ENCODE data around the gene ARMCX5. TPM values are rescaled to one million over a fixed set of nuclear protein-coding genes. Genes with fewer than 3 reads are reported as not detected.

ARMCX5 gene
- 15.4 and 29.7 TPM in 2 replicates for total RNA-seq (2014; rRNA removed; shearing (Covaris generic))

DNA sequence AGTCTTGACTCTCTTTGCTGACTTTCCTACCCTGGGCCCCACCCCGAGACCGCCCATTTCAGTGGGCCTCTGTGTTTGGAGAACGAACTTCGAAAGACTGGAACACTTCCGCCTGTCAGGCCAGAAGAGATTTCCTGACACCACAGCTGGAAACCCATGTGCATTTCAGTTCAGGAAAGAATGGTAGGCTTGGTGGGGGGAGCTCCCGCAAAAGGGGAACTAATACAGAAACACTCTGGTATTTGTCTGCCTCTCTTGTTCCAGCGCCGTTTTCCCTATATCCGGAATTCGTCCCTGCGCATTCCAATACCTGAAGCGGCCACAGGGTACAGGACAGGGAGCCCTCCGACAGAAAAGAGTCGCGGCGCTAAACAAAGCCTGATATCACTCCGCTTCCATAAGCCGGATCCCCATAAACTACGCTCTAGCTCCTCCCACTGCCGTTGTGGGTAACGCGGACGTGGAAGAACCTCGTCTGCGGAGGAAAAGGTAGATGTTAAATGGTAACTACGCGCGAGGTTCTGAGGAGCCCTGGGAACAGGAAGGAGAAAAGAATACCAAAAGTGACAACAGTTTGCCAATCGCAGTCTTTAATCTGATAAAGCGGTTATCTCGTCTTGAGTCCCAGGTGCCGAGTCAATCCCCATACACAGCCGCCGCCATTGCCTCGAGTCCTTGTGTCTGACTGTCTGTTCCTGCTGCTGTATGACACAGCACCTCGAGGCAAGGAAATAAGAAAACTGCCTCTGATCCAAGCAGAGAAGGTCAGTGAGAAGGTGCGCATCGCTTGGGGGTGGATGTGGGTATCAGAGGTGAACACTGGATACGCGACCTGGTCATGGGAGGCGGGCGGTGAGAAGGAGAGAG, at the start of gene ARMCX5:
Gene ARMCX5 (plus strand): TSS at position 432 of the 867 bp plus-strand sequence. CDS start 2,627 bp downstream, outside the sequence.
- DNase-seq (ENCODE audit: low spot score): peak; percentile 86

DNA sequence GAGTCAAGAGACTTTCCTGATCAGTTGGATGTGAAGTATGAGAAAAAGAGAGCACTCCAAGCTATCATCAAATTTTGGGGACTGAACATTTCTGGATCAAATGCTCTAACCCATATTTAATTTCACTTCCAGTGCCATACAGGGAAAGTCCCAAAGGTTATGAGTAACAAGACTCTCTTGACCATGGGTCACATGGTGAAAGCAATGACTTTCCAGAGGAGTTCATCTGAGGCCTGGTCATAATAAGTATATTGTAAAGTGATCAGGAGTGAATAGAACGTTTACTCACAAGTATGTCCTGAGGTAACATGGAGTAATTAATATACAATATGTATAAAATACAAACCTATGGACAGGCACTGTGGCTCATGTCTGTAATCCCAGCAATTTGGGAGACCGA, 40.7 kb upstream of the ARMCX5 start:
- DNase-seq (ENCODE audit: low spot score): no peak

DNA sequence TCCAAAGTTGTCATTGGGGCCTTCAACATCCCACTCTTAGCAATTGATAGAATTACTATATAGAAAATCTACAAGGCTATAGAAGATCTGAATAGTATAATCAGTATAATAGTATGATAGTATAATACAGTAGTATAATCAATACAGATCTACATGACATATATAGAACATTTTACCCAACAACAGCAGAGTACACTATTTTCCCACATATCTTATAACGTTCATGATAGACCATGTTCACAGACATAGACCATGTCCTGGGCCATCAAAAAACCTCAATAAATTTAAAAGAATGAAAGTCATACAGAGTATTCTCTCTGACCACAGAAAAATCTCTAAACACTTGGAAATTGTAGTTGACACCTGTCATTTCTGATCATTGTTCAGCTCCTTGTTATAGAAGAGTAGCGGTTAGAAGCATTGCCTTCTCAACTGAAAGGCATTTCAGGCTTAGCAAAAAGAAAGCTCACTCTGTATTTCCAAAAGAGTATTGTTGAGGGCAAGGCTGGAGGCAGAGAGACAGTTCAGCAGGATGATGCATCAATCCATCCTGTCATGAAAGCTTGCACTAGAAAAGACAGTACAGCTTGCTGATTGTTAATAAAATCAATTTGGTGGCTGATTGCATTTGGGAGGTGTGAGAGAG, 38.8 kb upstream of the ARMCX5 start:
- DNase-seq (ENCODE audit: low spot score): no peak

DNA sequence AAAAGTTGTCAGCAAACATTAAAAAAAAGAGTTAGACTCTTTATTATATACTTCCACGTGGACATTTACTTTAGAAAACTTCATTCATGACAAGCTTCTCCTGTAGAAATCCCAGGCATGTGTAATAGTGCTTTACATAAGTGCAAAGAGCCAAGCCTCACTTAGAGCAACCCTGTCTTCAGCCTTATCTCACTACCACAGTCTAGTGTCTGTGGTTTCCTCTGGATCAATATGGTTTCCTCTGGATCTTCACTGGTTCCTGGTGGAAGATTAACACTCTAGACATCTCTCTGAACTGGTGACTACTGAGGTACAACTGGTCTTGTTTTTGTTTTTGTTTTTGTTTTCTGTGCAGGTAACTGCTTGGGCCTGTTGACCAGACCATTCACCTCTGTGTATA, 18.4 kb upstream of the ARMCX5 start:
- no peak for DNase-seq (ENCODE audit: low spot score)

DNA sequence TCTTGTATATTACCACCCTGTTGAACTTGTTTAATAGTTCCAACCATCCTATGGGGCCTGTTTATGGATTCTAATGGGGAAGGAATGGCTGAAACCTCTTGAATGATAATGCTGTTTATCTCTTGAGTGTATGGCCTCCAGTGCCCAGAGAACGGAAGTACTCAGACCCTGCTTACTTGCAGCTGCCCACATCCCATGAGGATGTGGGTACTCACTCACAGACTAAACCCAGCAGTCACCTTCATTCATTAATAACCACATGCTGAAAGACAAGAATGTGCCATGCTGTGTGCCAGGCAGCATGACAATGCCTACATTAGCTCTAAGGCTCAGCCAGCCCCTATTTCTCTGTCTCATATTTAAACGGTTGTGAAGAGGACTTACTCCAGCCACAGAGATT, 5.9 kb upstream of the ARMCX5 start:
- DNase-seq (ENCODE audit: low spot score): no peak

DNA sequence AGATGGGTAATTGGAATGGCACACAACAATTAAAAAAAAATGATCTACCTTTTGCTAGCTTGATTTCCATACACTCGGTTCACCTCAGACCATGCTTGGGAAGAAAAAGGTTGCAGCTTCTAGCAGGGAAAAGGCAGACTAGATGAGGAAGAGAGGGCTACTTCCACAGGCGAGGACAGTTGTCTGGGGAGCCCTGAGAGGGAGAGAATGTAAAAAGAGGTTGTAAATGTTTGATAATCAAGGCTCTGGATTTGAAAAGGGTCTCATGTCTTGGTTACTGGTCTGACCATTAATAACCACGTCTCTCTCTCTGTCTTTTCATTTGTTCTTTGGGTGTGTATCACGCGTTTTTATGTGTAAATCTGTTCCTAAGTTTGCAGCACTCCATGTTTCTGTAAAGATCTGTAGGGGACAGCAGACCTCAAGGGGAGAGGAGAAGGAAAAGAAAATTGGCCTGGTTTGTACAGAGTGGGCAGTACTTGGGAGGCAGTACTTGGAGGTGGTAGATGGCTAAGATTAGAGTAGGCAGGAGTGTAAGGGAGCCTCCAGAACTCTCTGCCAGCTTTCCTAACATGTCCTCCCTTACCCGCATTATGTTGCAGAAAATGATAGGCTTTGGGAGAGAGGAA, 750 bp downstream of the ARMCX5 start:
- peak; percentile 4 for DNase-seq (ENCODE audit: low spot score)

DNA sequence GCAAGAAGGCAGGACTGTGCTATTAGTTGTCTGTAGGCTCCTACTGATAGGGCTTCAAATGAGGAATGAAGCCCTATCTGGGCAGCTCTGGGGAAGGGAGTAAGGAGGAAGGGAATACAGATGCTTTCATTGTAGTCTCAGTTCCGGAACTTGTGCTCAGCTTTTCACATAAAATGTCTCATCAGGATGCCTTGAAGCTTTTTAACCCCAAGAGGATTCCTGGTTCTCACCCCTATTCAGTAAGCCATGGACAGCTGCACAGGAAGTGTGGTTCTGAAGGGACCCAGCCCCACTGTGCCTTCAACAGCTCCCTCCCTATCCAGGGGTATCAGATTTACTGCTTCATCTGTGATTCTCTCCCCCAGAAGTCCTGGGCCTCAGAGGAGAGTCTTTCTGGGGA, 5.0 kb downstream of the ARMCX5 start:
- DNase-seq (ENCODE audit: low spot score): no peak

DNA sequence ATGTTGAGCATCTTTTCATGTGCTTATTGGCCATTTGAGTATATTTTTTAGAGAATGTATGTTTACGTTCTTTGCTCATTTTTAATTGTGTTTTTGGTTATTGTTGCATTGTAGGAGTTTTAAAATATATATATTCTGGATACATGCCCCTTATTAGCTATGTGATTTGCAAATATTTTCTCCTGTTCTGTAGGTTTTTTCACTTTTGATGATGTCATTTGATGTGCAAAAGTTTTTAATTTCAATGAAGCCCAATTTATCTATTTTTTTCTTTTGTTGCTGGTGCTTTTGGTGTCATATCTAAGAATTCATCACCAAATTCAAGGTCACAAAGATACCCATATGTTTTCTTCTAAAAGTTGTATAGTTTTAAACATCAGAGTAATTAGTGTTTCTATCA, 6.8 kb downstream of the ARMCX5 start:
- no peak for DNase-seq (ENCODE audit: low spot score)

DNA sequence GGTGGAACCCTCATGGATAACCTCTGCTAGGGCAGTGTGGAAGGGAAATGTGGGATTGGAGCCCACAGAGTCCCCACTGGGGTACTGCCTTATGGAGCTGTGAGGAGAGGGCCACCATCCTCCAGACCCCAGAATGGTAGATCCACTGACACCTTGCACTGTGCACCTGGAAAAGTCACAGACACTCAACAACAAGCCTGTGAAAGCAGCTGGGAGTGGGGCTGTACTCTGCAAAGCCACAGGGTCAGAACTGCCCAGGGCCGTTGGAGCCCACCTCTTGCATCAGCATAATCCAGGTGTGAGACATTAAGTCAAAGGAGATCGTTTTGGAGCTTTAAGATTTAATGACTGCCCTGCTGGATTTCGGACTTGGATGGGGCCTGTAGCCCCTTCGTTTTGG, 11.6 kb downstream of the ARMCX5 start:
- DNase-seq (ENCODE audit: low spot score): no peak

DNA sequence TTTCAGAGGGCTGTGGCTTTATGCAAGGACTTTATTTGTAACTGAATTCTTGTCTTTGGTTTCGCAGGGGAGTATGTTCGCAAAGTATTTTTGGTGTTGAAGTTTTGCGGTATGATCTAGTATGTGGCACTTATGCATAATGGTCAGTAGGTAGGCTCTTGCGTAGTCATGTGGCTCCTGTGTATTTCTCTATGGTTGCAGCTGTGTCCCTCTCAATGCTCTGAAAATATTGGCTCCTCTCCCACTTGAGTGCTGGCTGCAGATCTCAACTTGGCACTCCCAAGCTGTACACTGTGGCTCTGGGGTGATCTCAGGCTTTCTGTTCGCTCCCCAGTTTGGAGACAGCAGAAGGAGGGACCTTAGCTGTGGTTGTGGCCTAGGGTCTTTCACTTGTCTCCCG, 24.8 kb downstream of the ARMCX5 start:
- no peak for DNase-seq (ENCODE audit: low spot score)

DNA sequence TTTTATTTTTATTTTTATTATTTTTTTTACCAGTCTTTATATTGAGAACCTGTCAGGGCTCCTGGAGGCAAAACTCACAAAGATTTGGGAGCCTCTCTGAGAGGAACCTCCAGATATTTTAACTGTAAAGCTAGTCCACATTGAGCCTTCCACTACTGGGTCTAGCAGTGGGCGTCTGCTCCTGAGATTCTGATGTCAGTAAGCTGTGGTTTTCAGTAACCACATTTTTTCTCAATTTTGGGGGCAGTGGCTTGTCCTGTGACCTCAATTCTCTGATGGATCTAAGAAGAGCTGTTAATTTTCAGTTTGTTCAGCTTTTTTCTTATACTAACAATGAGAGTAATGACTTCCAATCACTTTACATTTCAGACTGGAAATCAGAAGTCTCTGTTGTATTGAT, 28.3 kb downstream of the ARMCX5 start:
- DNase-seq (ENCODE audit: low spot score): no peak

DNA sequence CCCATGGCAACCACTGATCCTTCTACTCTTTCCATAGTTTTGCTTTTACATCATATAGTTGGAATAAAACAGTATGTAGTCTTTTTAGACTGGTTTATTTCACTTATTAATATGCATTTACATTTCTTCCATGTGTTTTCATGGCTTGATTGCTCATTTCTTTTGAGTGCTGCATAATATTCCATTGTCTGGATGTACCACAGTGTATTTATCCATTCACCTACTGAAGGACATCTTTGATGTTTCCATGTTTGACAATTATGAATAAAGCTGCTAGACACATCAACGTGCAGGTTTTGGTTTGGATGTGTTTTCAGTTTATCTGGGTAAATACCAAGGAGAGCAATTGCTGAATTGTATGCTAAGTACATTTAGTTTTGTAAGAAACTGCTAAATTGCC, 38.2 kb downstream of the ARMCX5 start:
- no peak for DNase-seq (ENCODE audit: low spot score)

DNA sequence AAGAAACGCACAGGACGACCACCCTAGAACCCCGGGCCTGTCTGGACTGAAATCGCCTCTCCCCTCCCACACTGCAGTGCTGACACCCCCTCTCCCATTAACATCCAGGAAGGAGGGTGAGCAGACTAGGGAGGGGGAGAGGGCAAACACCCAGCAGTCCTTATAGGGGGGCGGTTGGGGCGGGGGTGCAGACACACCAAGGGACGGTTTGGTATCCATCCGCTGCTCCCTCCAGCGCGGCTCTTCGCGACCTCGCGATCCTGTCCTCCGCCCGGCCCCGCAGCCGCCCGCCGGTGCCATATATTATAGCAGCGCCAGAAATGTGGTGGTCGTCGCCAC, 51.6 kb downstream of the ARMCX5 start:
- no peak for DNase-seq (ENCODE audit: low spot score)

DNA sequence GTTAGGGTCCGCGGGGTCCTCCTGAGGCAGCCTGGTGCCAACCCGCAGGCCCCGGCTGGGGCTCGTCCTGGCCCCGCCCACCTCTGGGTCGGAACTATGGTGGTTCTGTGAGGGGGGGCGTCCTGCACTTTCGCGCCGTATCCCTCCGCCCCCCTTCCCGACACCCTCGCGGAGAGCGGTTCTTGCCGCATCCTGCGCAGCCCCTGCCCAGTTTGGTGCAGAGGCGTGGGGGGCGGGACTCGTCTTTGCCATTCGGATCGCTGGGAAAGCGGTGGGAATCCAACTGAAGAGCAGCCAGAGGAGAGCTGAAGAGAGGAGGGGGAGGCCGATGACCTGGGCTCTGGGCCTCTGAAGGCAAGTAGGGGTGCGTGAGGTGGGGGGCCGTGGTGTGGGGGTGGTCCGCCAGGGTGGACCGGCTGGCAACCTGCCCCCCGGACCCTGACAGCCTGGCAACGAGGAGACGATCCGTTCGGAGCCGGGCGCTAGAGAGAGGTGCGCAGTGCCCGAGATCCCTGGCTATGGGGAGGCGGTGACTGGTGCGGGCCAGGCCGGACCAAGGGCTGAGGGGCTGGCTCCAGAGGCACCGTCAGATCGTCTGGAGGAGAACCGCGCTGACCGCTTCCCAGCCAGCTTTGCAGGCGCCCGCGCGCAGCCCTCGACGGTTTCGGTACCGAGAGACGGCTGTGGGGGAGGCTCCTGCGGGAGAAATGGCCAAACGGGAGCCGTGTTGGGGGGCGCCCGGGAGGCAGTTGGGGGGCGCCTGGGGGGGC, 52.1 kb downstream of the ARMCX5 start, which contains the start of gene GPRASP1:
Gene GPRASP1 (plus strand): TSS at position 242 of the 770 bp plus-strand sequence. CDS start 2,431 bp downstream, outside the sequence.
- no peak for DNase-seq (ENCODE audit: low spot score)

DNA sequence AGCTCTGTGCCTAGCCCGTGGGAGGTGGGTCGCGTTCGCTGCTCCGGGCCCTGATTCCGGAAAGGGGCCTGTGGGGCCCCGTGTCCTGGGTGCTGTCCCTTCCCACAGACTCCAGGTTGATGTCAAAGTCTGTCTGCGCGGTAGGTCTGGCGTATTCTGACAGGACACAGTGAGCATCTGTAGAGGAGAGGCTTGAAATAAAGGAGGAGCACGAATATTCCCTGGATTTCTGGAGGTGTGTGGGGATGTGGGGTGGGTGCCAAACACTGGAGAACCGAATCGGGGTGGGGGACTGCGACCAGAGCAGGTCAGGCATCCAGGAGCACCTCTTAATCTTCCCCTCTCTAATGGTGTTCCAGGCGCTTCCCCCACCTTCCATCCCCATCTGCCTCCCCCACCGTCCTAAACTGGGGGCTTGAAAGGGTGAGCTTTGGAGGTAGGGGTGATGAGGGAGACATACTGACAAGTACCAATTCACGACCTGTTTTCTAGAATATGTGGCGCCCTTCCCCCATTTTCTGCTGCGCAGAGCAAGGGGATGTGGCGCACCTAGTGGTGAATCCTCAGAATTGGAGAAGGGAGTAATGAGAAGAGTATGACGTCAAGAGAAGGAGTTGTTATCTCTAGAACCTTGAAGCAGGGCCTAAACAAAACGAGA, 52.8 kb downstream of the ARMCX5 start:
- no peak for DNase-seq (ENCODE audit: low spot score)

Other genes starting within 250 kb of the ARMCX5 start
- gene NXF2B, start 159.5 kb upstream of the ARMCX5 start, total RNA-seq (2014; rRNA removed; shearing (Covaris generic)): 0.15 TPM in 1 of 2 replicates, not detected in the other
- 1.3 TPM in 1 of 2 replicates, not detected in the other for gene TCP11X2, start 127.7 kb upstream of the ARMCX5 start, total RNA-seq (2014; rRNA removed; shearing (Covaris generic))
- gene TMSB15A, start 82.8 kb upstream of the ARMCX5 start, total RNA-seq (2014; rRNA removed; shearing (Covaris generic)): 105 and 116 TPM in 2 replicates
- 0.08 and 0.19 TPM in 2 replicates for gene GPRASP1, start 52.0 kb downstream of the ARMCX5 start, total RNA-seq (2014; rRNA removed; shearing (Covaris generic))
- 13.6 and 13.8 TPM in 2 replicates for gene GPRASP2, start 112.9 kb downstream of the ARMCX5 start, total RNA-seq (2014; rRNA removed; shearing (Covaris generic))
- gene GPRASP3, start 121.2 kb downstream of the ARMCX5 start, total RNA-seq (2014; rRNA removed; shearing (Covaris generic)): 1.2 and 2.0 TPM in 2 replicates